DOHH2 (cell line): ENCODE data around the gene MAGED4B.
"Not testable (repeated sequence)": the region's sequence is repeated elsewhere in the genome, so short reads cannot be mapped to it uniquely, and the experiment has no call there.

Experiments
- H3F3A ChIP-seq: fragments of 200-600 bp; sonication (generic), shearing (Covaris generic); 2 replicates; pipeline ENCODE4 v1.6.0; 2016; ENCODE audit warnings: antibody characterized with exemption, mild to moderate bottlenecking; ENCODE audit not compliant: control insufficient read depth, insufficient read depth
- H3K27ac ChIP-seq: fragments of 200-600 bp; sonication (generic); 2 replicates; pipeline ENCODE4 v1.5.1; 2014; ENCODE audit warnings: low read depth, mild to moderate bottlenecking, low read length, moderate library complexity
- H3K27me3 ChIP-seq: fragments of 200-600 bp; sonication (generic); 2 replicates; pipeline ENCODE4 v1.6.1; 2014; ENCODE audit warnings: mild to moderate bottlenecking, low read length, mixed read lengths; ENCODE audit not compliant: control insufficient read depth
- H3K36me3 ChIP-seq: fragments of 200-600 bp; sonication (generic); 2 replicates; pipeline ENCODE4 v1.6.1; 2014; ENCODE audit warnings: mild to moderate bottlenecking, low read length, moderate library complexity, mixed read lengths; ENCODE audit not compliant: control insufficient read depth
- H3K4me1 ChIP-seq: fragments of 200-600 bp; sonication (generic); 2 replicates; pipeline ENCODE4 v1.6.1; 2014; ENCODE audit warnings: mild to moderate bottlenecking, low read length, mixed read lengths; ENCODE audit not compliant: control insufficient read depth
- H3K4me2 ChIP-seq: fragments of 200-600 bp; sonication (generic); 2 replicates; pipeline ENCODE4 v1.6.0; 2014; ENCODE audit warnings: mild to moderate bottlenecking, low read length, moderate library complexity
- H3K4me3 ChIP-seq: fragments of 200-600 bp; sonication (generic); 2 replicates; pipeline ENCODE4 v1.5.1; 2014; ENCODE audit warnings: mild to moderate bottlenecking, low read length, mixed read lengths
- H3K79me2 ChIP-seq: fragments of 200-600 bp; sonication (generic); 2 replicates; pipeline ENCODE4 v1.6.1; 2014; ENCODE audit warnings: mild to moderate bottlenecking, low read length, mixed read lengths; ENCODE audit not compliant: control insufficient read depth
- H3K9me2 ChIP-seq: fragments of 200-600 bp; sonication (generic); replicated peaks from 2 replicates; pipeline ENCODE4 v1.6.1; 2014; ENCODE audit warnings: mild to moderate bottlenecking, low read length, mixed read lengths; ENCODE audit not compliant: control insufficient read depth
- H3K9me3 ChIP-seq: fragments of 200-600 bp; sonication (generic); 2 replicates; pipeline ENCODE4 v1.6.1; 2014; ENCODE audit warnings: antibody characterized with exemption, low read length, mixed read lengths; ENCODE audit not compliant: control insufficient read depth, insufficient read depth
- H4K20me1 ChIP-seq: fragments of 200-600 bp; sonication (generic); 2 replicates; pipeline ENCODE4 v1.6.0; 2014; ENCODE audit warnings: low read depth, mild to moderate bottlenecking, antibody characterized with exemption, low read length, moderate library complexity; ENCODE audit not compliant: control insufficient read depth, insufficient read depth
- EZH2phosphoT487 ChIP-seq: fragments of 200-600 bp; sonication (generic); IDR thresholded peaks from 2 replicates; pipeline ENCODE4 v1.6.1; 2017; ENCODE audit warnings: borderline replicate concordance, mild to moderate bottlenecking, antibody characterized with exemption, low read length, moderate library complexity, mixed read lengths
- TF ChIP-seq, protein P1 (sequence below): fragments of 200-600 bp; sonication (generic); IDR thresholded peaks from one replicate; pipeline ENCODE4 v1.5.1; 2014; ENCODE audit warnings: antibody characterized with exemption, mild to moderate bottlenecking, low read depth, low read length; ENCODE audit not compliant: poor library complexity, severe bottlenecking

Gene MAGED4B

GRCh38 chrX:52068666-52069640 is at the start of gene MAGED4B:
Gene MAGED4B, minus strand, starts transcription at chrX:52069183. Its CDS starts 1,011 bp downstream, at chrX:52068172.
- not testable (repeated sequence) for H4K20me1 ChIP-seq, H3K4me2 ChIP-seq, H3K9me3 ChIP-seq, H3K27ac ChIP-seq, H3K9me2 ChIP-seq, H3K4me3 ChIP-seq, H3K79me2 ChIP-seq, H3F3A ChIP-seq, H3K27me3 ChIP-seq, H3K36me3 ChIP-seq, H3K4me1 ChIP-seq

GRCh38 chrX:52118262-52118661 is 49.3 kb upstream of the MAGED4B start:
- Histone ChIP-seq H3K27ac (no peak overlapping the region), H3K9me3 (no peaks in the 10 kb centered on the region), H3K79me2 (no peaks in the 10 kb centered on the region), H3K9me2 (no peaks in the 10 kb centered on the region), H3K4me3 (no peak overlapping the region), H3K36me3 (no peaks in the 10 kb centered on the region), H3K27me3 (no peaks in the 10 kb centered on the region), H3F3A (no peaks in the 10 kb centered on the region), H3K4me1 (no peaks in the 10 kb centered on the region), H4K20me1 (no peaks in the 10 kb centered on the region), H3K4me2 (no peak overlapping the region)
- TF ChIP-seq, protein P1, sequence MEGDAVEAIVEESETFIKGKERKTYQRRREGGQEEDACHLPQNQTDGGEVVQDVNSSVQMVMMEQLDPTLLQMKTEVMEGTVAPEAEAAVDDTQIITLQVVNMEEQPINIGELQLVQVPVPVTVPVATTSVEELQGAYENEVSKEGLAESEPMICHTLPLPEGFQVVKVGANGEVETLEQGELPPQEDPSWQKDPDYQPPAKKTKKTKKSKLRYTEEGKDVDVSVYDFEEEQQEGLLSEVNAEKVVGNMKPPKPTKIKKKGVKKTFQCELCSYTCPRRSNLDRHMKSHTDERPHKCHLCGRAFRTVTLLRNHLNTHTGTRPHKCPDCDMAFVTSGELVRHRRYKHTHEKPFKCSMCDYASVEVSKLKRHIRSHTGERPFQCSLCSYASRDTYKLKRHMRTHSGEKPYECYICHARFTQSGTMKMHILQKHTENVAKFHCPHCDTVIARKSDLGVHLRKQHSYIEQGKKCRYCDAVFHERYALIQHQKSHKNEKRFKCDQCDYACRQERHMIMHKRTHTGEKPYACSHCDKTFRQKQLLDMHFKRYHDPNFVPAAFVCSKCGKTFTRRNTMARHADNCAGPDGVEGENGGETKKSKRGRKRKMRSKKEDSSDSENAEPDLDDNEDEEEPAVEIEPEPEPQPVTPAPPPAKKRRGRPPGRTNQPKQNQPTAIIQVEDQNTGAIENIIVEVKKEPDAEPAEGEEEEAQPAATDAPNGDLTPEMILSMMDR, result no peak
- no peak for TF ChIP-seq EZH2phosphoT487

- no peak for TF ChIP-seq EZH2phosphoT487
- TF ChIP-seq, protein P1, result no peak
- Histone ChIP-seq H3F3A (no peaks in the 10 kb centered on the region), H3K4me2 (no peak overlapping the region), H3K27me3 (no peaks in the 10 kb centered on the region), H3K9me3 (no peaks in the 10 kb centered on the region), H3K9me2 (no peaks in the 10 kb centered on the region), H4K20me1 (no peaks in the 10 kb centered on the region), H3K36me3 (no peaks in the 10 kb centered on the region), H3K79me2 (no peaks in the 10 kb centered on the region), H3K27ac (no peak overlapping the region), H3K4me1 (no peaks in the 10 kb centered on the region), H3K4me3 (no peak overlapping the region)
Measured at GRCh38 chrX:52082578-52082977, 13.6 kb upstream of the MAGED4B start.

GRCh38 chrX:52078131-52078530 is 9.1 kb upstream of the MAGED4B start:
- Histone ChIP-seq H3K27ac (no peak overlapping the region), H4K20me1 (no peaks in the 10 kb centered on the region), H3K9me3 (no peaks in the 10 kb centered on the region), H3K4me2 (no peak overlapping the region), H3K79me2 (no peaks in the 10 kb centered on the region), H3F3A (no peaks in the 10 kb centered on the region), H3K9me2 (no peaks in the 10 kb centered on the region), H3K4me3 (no peak overlapping the region), H3K36me3 (no peaks in the 10 kb centered on the region), H3K27me3 (no peaks in the 10 kb centered on the region), H3K4me1 (no peaks in the 10 kb centered on the region)
- TF ChIP-seq, protein P1, result no peak
- TF ChIP-seq EZH2phosphoT487, result no peak

- not testable (repeated sequence) for H3K36me3 ChIP-seq
Measured at GRCh38 chrX:52042288-52042687, 26.7 kb downstream of the MAGED4B start.

More at GRCh38 chrX:52042288-52042687, 26.7 kb downstream of the MAGED4B start:
- not testable (repeated sequence) for H3K9me3 ChIP-seq, H3K27me3 ChIP-seq, H3K27ac ChIP-seq, H3F3A ChIP-seq, H3K4me1 ChIP-seq, H3K79me2 ChIP-seq, H3K4me3 ChIP-seq, H3K4me2 ChIP-seq, H4K20me1 ChIP-seq, H3K9me2 ChIP-seq
